ENCODE data around the gene SIRT6.
A peak's percentile ranks its signal among the peaks of the same experiment; 100 is the strongest.
"Not testable (repeated sequence)": the region's sequence is repeated elsewhere in the genome, so short reads cannot be mapped to it uniquely, and the experiment has no call there.

Gene SIRT6

DNA sequence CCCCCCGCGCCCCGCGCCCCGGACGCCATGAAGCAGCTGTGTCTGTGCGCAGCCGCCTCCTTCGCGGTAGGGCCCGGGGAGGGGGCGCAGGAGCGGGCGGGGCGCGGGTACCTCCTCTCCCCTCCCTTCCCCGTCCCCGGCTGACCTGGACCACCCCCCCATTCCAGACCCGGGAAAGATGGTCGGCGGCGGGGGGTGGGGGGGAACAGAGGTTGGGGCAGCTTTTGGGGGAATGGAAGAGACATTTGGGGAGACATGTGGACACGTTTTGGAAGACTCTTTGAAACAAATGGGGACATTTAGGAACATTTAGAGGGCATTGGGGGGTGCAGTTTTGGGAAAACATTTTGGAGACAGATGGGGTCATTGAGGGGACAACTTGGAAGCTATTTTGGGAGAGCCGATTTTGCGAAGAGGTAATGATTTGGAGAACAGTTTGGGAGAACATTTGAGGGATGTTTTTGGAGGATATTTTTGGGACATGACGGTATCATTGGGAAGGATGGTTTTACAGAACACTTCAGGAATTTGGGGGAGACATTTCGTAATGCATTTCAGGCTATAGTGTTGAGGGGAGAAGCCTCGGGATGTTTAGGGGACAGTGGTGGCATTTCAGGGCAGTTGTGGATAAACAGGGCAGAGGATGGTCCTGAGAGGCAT lies 16.2 kb upstream of the SIRT6 start:
- no peak for DNase-seq

- DNase-seq = no peak
Observed at GRCh38 chr19:4197625-4198466, 15.5 kb upstream of the SIRT6 start.

- DNase-seq = no peak
Observed at GRCh38 chr19:4197228-4197624, 14.9 kb upstream of the SIRT6 start.

- DNase-seq = no peak
Observed at GRCh38 chr19:4196587-4197148, 14.3 kb upstream of the SIRT6 start.

DNA sequence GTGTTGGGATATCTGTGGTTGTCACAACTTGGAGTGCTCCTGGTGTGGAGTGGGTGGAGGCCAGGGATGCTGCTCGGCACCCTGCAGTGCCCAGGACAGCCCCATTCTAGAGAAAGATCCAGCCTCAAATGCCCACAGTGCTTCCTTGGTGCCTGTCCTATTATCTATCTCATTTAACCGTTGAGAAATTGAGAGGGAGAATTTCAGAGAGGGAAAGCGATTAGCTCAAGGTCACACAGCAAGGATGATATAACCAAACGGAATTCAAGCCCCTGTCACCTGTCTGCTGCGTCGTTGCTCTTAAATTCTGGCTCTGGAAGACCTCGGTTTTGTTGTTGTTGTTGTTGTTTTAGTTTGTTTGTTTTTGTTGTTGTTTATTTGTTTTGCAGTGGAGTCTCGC lies 13.6 kb upstream of the SIRT6 start:
- DNase-seq = no peak

- no peak for DNase-seq
Observed at GRCh38 chr19:4194353-4194752, 12.0 kb upstream of the SIRT6 start.

DNA sequence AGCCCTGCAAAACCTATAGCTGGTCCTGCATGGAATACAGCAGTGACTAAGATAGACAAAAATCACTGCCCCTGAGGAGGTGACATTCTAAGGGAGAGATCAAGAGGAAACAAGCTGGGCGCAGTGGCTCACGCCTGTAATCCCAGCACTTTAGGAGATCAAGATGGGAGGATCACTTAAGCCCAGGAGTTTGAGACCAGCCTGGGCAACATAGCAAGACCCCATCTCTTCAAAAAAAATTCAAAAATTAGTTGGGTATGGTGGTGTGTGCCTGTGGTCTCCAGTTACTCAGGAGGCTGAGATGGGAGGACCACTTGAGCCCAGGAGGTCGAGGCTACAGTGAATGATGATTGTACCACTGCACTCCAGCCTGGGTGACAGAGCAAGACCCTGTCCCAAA lies 10.2 kb upstream of the SIRT6 start:
- DNase-seq = not testable (repeated sequence)

DNA sequence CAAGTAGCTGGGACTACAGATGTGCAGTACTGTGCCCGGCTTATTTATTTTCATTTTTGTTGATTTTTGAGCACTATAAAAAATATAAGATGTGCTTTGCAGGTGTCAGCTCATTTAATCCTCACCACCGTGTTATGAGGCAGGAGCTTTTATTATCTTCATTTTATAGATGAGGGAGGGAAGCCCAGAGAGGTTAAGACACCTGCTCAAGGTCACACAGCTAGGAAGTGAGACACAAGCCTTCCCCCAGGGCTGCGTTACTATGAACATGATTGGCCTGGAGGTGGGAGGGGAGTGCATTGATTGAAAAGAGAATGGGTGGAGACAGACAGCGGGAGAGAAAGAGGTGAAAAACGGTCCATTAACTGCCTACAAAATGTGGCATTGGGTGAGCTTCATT lies 7.3 kb upstream of the SIRT6 start:
- no peak for DNase-seq

DNA sequence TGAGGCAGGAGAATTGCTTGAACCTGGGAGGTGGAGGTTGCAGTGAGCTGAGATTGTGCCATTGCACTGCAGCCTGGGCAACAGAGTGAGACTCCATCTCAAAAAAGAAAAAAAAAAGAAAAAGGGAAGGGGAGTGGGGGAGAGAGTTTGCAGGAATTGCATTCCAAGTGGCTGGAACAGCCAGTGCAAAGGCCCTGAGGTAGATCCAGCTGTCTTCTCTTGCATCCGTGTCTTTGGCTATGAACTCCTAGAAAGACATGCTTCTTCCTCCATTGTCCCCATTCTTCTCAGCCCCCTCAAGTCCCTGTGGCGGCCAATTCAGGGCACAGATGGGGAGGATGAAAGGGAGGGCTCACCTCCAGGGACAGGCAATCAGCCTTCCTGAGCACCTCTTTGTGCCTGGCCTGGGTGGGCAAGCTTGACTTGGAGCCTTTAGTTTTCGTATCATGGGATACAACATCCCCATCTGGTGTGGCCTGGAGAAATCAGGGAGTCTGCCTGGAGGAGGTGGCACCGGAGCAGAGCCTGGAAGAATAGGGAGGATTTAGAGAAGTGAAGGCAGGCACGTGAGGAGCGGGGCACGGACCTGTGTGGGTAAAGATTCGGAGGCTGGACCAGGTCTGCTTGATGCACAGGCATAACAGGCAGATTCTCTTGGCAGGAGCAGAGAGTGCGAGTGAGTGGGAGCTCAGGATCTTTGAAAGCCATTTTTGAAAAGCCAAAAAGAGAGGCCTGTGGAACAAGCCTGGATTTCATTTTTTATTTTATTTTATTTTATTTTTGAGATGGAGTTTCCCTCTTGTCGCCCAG lies 5.2 kb upstream of the SIRT6 start:
- DNase-seq = no peak

GRCh38 chr19:4186087-4186993 lies 4.0 kb upstream of the SIRT6 start:
- DNase-seq = peak; percentile 68

GRCh38 chr19:4185413-4186086 lies 3.2 kb upstream of the SIRT6 start:
- no peak for DNase-seq

DNA sequence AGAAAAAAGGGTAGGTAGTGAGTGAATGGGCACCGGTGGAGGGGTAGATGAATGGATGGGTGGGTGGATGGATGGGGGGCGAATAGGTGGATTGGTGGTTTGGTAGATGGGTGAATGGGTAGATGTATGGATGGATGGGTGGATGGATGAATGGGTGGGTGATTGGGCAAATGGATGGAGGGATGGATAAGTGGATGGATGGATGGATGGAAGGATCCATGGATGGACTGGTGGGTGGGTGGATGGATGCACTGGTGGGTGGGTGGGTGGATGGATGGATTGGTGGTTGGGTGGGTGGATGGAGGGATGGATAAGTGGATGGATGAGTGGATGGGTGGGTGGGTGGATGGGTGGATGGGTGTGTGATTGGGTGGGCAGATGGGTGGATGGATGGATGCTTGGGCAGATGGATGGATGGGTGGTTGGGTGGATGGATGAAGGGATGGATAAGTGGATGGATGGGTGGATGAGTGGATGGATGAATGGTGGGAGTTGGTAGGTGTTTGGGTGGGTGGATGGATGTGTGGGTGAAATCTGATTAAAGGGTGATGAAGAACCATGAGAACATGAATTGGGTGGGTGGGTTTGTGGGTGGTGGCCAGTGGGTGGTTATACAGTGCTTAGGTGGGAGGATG lies 2.5 kb upstream of the SIRT6 start:
- DNase-seq = no peak

DNA sequence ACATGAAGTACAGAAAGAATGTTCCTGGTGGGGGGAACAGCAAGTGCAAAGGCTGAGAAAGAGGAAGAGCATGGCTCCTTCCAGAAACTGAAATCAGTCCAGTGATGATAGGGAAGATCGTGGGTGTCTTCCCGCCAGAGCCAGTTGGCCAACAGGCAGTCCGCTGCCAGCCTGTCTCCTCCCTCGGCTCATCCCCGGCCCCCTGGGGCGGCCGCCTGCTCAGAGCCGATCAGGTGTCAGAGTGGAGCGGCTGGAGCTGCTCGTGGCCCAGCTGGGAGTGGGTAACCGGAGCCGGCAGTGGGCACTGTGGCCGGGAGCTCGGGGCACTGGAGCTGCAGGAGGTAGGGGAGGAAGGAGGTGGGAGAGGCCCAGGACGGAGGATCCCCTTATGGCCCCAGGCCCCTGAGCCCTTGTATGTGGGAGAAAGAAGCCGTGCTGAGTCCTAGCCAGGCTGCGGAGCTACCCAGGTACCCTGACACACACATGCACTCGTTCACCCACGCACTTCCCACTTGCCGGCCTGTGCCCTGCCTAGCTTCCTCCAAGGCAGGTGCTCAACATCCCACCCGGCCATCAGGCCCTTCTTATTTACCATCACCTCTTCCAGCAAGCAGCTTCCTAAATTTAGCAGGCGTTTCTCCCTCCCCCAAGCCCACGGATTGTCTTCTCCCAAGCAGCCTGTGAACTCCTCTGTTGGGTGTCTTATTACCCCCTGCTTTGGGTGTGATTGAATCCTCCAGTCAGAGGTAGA lies 1.8 kb upstream of the SIRT6 start:
- no peak for DNase-seq

GRCh38 chr19:4181053-4181508 lies 1.3 kb downstream of the SIRT6 start:
- no peak for DNase-seq

GRCh38 chr19:4178990-4179389 lies 3.4 kb downstream of the SIRT6 start:
- DNase-seq = no peak

- no peak for DNase-seq
Observed at GRCh38 chr19:4177146-4177545, 5.2 kb downstream of the SIRT6 start.

DNA sequence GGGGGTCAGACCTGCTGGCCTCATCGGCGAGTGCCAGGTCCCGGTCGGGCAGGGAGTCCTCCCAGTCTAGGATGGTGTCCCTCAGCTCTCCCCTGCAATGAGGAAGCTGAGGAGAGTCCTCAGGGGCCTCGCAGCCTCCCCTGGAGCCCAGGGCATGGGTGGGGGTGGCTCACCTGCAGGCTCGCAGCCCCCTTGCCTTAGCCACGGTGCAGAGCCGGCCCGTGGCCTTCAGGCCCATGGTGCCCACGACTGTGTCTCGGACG lies 6.8 kb downstream of the SIRT6 start:
- DNase-seq = no peak

DNA sequence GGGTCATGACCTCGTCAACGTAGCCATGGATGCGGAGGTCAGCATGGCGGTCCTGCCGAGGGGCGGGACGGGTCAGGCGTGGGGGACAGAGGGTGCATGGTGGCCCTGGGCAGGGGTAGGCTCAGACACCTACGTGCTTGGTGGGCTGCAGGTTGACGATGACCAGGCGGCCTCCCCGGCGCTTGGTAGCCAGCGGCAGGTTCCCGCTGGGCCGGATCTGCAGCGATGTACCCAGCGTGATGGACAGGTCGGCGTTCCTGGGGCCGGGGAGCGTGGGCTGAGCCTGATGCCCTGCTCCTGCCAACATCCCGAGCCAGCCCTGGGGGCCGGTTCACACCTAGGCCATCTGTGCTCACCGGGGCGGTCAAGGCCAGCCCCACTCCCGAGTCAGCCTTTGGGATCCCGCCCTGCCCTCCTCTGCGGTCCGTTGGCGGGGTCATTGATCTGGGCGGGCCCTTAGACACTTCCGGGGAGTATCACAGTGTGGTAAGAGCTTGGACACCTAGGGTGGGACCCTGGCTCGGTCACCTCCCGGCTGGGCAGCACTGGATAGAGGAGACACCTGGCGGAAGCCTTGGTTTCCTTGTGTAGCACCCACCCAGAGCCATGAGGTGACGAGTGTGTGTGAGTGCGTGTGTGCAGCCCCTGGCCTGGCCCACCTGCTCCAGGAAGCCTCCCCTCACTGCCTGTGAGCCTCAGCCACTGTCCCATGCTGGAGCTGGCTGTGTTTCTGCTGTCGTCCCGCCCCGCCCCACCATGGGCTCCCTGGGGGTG lies 7.3 kb downstream of the SIRT6 start:
- no peak for DNase-seq

DNA sequence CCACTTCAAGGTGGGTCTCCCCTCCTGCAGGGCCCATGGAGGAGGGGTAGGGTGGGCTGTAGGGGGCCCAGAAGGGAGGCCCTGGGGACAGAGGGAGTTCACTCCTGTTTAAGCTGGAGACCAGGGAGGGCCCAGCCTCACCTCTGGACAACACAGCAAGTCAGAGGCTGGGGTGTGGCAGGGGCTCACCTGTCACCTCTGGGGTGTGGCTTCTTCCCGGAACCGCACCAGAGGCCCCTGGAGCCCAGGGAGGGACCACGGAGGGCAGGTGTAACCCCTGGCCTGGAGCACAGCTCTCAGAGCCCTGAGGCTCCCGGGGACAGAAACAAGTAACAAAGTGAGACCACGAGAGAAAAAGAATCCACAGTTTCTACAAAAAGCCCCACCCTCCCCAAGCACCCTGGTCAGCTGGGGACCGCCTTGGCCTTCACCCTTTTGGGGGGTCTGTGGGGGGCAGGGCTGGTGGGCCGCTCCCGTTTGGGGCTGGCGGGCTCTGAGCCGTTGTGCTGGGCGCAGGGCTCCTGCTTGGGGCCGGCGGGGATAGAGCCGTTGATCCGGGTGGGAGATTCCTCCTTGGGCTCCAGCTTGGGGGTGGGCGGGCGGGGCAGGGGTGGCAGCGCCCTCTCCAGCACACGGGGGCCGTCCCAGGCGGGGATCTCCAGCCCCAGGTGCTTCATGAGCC lies 8.0 kb downstream of the SIRT6 start:
- no peak for DNase-seq
